Measurements from ENCODE around the gene APOE. TPM values are rescaled to one million over a fixed set of nuclear protein-coding genes. Genes with fewer than 3 reads are reported as not detected.
A peak's percentile ranks its signal among the peaks of the same experiment; 100 is the strongest.

Gene APOE
- total and polyA plus RNA-seq, 2 of the 8 experiments (the other 6 are each of a cell fraction or from before 2014, with no cell fraction given), result 629 to 1,258 TPM

DNA sequence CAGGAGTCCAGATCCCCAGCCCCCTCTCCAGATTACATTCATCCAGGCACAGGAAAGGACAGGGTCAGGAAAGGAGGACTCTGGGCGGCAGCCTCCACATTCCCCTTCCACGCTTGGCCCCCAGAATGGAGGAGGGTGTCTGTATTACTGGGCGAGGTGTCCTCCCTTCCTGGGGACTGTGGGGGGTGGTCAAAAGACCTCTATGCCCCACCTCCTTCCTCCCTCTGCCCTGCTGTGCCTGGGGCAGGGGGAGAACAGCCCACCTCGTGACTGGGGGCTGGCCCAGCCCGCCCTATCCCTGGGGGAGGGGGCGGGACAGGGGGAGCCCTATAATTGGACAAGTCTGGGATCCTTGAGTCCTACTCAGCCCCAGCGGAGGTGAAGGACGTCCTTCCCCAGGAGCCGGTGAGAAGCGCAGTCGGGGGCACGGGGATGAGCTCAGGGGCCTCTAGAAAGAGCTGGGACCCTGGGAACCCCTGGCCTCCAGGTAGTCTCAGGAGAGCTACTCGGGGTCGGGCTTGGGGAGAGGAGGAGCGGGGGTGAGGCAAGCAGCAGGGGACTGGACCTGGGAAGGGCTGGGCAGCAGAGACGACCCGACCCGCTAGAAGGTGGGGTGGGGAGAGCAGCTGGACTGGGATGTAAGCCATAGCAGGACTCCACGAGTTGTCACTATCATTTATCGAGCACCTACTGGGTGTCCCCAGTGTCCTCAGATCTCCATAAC lies at the start of gene APOE (continued):
- TF ChIP-seq FOSL1 (IDR thresholded peaks at IDR 0.05; ENCODE audit: insufficient read depth, low read depth, low read length) (no peak), SIX5 (IDR thresholded peaks at IDR 0.05; ENCODE audit: low read depth, low read length) (no peak), RNF2 (IDR thresholded peaks at IDR 0.05; ENCODE audit: borderline replicate concordance, low read depth, low read length, missing control alignments, poor library complexity, severe bottlenecking) (no peak), TAF7 (optimal IDR thresholded peaks at IDR 0.05; ENCODE audit: borderline replicate concordance, low read depth, low read length) (peak; percentile 92), PHF8 (conservative IDR thresholded peaks at IDR 0.05; ENCODE audit: low read depth, low read length) (peak; percentile 73), ATF2 (IDR thresholded peaks at IDR 0.05; ENCODE audit: low read length) (0 out of 2 replicates have a peak, but pooled peaks have one; percentile 49)

Measured in H1 (cell line).